Stimulated activated CD4-positive, alpha-beta T cell treated with anti-CD3 and anti-CD28 coated beads, TNF-alpha, amount 100 ng/mL, for 48 hours (primary cell): Measurements from ENCODE around the gene CEMP1.

Source experiments
- DNase-seq, 3 donors: peaks; one replicate each; pipeline ENCODE4 v3.0.0-alpha.2; 2020; ENCODE audit warnings: low read depth in 3 of 3

The CEMP1 gene

DNA sequence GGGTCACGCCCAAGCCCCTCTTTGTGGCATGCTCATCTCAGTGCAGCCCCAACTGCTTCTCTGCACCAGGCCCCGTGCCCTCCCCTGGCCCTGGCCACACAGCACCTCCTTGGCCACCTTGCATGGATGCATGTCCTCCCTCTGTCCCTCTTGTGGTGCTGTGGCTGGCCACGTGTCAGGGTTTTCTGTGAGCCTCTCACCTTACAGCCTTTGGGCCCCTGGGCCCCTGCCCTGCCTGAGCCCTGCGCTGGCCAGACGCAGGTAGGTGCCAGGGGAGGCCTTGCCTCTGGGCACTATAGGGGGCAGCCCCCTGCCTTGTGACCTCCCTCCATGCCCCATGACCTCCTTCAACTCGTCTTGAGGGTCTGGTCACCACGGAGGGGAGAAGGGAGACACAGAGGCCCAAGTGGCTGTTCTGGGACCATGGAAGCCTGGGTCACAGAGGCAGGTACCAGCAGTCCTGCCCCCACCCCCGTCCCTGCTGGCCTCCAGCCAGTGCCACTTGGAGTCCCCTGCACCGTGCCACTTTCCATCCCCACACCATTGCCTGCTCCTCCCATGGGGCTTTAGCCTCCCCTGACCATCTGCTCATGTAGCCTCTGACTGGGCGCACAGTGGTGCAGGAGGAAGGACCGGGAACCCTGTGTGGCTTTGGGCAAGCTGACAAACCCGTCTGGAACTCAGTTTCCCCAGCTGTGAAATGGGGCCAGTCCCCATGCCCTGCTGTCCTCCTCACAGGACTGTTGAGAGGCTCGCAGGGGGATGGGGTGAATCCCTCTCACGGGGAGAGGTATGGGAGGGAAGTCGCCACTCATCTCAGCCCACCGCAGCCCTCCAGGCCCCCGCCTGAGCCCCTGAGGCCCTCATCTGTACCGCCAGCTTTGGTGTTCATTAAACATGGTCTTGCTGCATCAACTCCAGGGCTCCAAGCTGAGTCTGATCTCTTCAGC lies 29.0 kb downstream of the CEMP1 start:
- no peak for DNase-seq

GRCh38 chr16:2500918-2501750 lies 30.1 kb downstream of the CEMP1 start:
- DNase-seq, result peak; percentile 61 to 67 (median 65)

GRCh38 chr16:2500430-2500917 lies 30.7 kb downstream of the CEMP1 start:
- DNase-seq, result no peak

GRCh38 chr16:2499890-2500429 lies 31.2 kb downstream of the CEMP1 start:
- no peak for DNase-seq

GRCh38 chr16:2499454-2499853 lies 31.8 kb downstream of the CEMP1 start:
- no peak for DNase-seq

- no peak for DNase-seq
These were observed 32.5 kb downstream of the CEMP1 start for GRCh38 chr16:2498531-2499253.

DNA sequence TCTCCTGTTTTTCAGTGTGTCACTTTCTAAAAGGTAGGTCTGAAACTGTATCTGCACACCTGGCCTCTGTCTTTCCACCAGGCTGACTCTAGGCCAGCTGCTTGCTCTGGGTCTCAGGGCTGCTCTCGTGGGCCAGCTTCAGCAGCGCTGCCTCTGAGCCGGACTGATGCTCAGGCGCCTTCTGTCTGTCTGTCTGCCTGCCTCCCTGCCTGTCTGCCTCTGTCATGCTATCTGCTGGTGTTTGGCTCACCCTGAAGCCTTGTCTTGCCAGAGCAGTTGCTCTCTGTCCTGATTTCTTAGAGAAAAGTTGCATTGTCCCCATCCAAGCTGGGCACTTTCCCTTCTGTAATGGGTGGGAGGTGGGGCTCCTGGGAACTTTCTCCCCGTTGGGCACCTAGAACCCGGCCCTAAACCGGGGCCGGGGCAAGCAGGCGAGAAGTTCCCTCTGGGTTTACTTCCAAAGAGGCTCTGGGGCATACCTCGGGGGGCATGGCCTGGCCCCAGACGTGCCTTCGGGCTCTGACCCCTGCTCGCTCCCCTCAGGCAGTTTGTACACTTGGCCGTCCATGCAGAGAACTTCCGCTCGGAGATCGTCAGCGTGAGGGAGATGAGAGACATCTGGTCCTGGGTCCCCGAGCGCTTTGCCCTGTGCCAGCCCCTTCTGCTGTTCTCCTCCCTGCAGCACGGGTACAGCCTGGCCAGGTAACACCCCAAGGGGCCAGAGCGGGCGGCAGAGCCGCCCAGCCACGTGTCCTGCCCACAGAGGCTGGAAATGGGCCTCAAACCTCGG lies 33.3 kb downstream of the CEMP1 start:
- DNase-seq, result no peak

DNA sequence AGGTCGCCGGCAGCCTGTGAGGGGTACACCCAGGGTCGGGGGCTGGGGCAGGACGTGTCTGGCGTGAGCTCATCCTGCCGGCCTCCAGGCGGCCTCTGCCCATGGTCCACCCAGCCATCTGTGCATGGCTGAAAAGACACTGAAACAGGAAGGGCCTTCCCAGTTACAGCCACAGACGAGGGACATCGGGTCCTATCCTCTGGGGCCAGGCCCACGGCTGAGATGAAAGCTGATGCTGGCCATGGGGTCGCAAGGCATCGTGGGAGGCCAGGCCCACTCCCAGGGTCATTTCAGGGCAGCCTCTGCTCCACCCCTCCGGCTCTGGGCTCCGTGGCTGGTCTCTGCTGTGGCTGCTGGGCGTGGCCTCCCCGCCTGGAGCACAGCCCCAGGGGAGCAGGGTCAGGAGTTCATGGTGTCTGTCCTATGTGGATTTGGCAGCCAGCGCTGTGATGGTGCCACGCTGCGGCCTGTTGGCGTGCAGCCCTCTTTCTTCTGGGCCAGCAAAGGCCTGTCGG lies 34.0 kb downstream of the CEMP1 start:
- DNase-seq, result no peak

- DNase-seq, result no peak
These were observed 34.7 kb downstream of the CEMP1 start for GRCh38 chr16:2496223-2497115.

GRCh38 chr16:2495041-2495440 lies 36.2 kb downstream of the CEMP1 start:
- DNase-seq, result no peak

- DNase-seq, result no peak
These were observed 36.6 kb downstream of the CEMP1 start for GRCh38 chr16:2494616-2495015.

GRCh38 chr16:2493605-2494004 lies 37.6 kb downstream of the CEMP1 start:
- DNase-seq, result no peak

DNA sequence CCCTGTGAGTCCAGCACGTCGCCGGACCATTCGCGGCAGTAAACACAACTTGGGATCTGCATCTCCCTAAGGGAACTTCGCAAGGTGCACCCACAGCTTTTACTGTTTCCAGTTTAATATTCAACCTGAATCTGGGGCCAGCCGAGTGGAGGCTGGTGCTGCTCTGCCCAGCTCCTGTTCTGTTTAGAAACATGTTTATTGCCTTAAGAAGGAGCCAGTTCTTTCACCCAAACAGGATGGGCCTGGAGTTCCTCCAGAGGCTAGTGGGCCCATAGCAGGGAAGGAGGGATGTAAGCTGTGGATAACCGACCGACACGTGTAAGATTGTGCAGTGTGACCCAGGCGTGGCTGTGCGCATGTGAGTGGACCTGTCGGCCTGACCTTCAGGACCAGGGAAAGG lies 38.9 kb downstream of the CEMP1 start:
- DNase-seq, result no peak

GRCh38 chr16:2490190-2491105 lies 40.8 kb downstream of the CEMP1 start:
- no peak for DNase-seq

DNA sequence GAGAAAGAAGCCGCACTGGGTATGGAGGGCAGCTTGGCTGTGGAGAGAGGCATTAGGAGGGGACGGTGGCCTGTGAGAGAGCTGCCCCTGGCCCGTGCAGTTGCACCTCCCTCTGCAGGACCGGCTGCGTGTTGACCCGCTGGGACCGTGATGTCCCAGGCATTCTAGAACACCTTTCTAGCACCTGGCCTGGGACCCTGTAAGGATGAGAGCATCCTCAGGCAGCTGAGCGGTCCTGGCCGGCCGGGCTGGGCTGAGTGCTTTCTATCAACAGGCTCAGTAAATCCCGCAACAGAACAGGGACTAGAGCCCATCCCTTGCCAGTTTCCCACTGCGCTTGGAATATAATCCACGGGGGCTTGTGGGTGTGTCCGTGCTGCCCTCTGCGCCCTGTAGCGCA lies 41.6 kb downstream of the CEMP1 start:
- no peak for DNase-seq

DNA sequence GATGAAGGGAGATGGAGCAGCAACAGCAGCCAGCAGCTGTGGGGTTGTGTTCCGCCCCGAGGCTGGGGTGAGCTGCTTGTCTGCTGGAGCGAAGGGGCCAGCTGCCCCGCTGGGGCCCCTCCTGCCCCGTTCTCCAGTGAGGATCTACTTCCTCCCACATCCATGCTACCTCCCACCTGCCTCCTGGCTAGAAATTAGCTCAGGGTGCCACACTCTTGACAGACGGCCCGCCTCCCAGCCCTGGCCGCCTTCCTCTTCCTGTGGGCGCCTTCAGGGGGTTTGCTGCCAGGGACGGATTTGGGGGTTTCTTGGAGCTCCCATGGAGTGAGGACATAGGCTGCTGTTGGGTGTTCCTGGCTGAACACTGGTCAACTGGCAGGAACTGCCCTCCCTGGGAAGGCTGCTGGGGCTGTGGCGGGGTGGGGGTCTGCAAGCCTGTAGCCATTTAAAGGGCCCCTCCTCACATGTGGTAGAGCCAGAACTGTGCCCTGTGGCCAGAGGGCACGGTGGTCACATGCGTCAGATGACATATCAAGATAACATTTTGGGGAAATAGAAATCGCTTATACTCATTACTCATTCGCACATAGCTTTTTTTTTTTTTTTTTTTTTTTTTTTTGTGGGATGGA lies 43.2 kb downstream of the CEMP1 start:
- DNase-seq, result no peak

GRCh38 chr16:2487517-2487842 lies 43.7 kb downstream of the CEMP1 start:
- DNase-seq, result no peak
